Mesenchymal stem cell (in vitro differentiated cells and primary cell): ENCODE results near the gene CCT7.

ENCODE experiments used
- DNase-seq: peaks from one replicate; pipeline ENCODE4 v3.0.0-alpha.2; 2013
- H2AFZ ChIP-seq: one replicate; pipeline ENCODE4 v1.6.1; 2013; ENCODE audit warnings: low read depth, mild to moderate bottlenecking, control low read depth, inconsistent platforms, low read length, moderate library complexity
- H2AK5ac ChIP-seq: 2 replicates; pipeline ENCODE4 v1.6.1; 2013; ENCODE audit warnings: low read length, moderate library complexity, mild to moderate bottlenecking, inconsistent platforms; ENCODE audit not compliant: severe bottlenecking
- H2BK120ac ChIP-seq: one replicate; pipeline ENCODE4 v1.6.1; 2013; ENCODE audit warnings: low read depth, mild to moderate bottlenecking, inconsistent platforms, low read length, moderate library complexity
- H2BK12ac ChIP-seq, 2 experiments: one replicate each; pipeline ENCODE4 v1.6.1; 2013; ENCODE audit warnings: inconsistent platforms in 2 of 2, low read length in 2 of 2, mild to moderate bottlenecking in 2 of 2, moderate library complexity in 2 of 2, control low read depth in 1 of 2
- H2BK15ac ChIP-seq: one replicate; pipeline ENCODE4 v1.6.1; 2013; ENCODE audit warnings: mild to moderate bottlenecking, low read depth, inconsistent platforms; ENCODE audit not compliant: poor library complexity, severe bottlenecking
- H2BK5ac ChIP-seq: 2 replicates; pipeline ENCODE4 v1.6.1; 2013; ENCODE audit warnings: low read depth, mild to moderate bottlenecking, low read length, control low read depth, inconsistent platforms; ENCODE audit not compliant: poor library complexity, severe bottlenecking
- H3K14ac ChIP-seq, 2 experiments: one replicate each; pipeline ENCODE4 v1.6.1; 2013; ENCODE audit warnings: inconsistent platforms in 2 of 2, low read length in 2 of 2, control low read depth in 1 of 2, mild to moderate bottlenecking in 1 of 2, moderate library complexity in 1 of 2
- H3K18ac ChIP-seq, 2 experiments: one replicate each; pipeline ENCODE4 v1.6.1; 2013; ENCODE audit warnings: inconsistent platforms in 2 of 2, low read length in 2 of 2, control low read depth in 1 of 2, low read depth in 1 of 2, mild to moderate bottlenecking in 1 of 2
- H3K23ac ChIP-seq, 2 experiments: one replicate each; pipeline ENCODE4 v1.6.1; 2013; ENCODE audit warnings: inconsistent platforms in 2 of 2, low read length in 2 of 2, mild to moderate bottlenecking in 2 of 2, moderate library complexity in 2 of 2, control low read depth in 1 of 2
- H3K27ac ChIP-seq: 2 replicates; pipeline ENCODE4 v1.5.1; 2013; ENCODE audit warnings: mild to moderate bottlenecking, moderate library complexity, low read length, control low read depth, inconsistent platforms; ENCODE audit not compliant: poor library complexity, severe bottlenecking
- H3K27me3 ChIP-seq, 2 experiments: 2 replicates each; pipeline versions ENCODE4 v1.6.1 to v1.7.0; 2013; ENCODE audit warnings: low read length in 2 of 2, mild to moderate bottlenecking in 2 of 2, moderate library complexity in 2 of 2, control low read depth in 1 of 2, inconsistent platforms in 1 of 2; ENCODE audit not compliant: control insufficient read depth in 1 of 2, insufficient read depth in 1 of 2
- H3K36me3 ChIP-seq, 2 experiments: 2 replicates each; pipeline versions ENCODE4 v1.6.1 to v1.7.0; 2013; ENCODE audit warnings: low read length in 2 of 2, control low read depth in 1 of 2, inconsistent platforms in 1 of 2, low read depth in 1 of 2, mild to moderate bottlenecking in 1 of 2; ENCODE audit not compliant: insufficient read depth in 2 of 2, control insufficient read depth in 1 of 2
- H3K4ac ChIP-seq, 2 experiments: one replicate each; pipeline ENCODE4 v1.6.1; 2013; ENCODE audit warnings: inconsistent platforms in 2 of 2, low read length in 2 of 2, mild to moderate bottlenecking in 2 of 2, moderate library complexity in 2 of 2, control low read depth in 1 of 2, low read depth in 1 of 2
- H3K4me1 ChIP-seq: 2 replicates; pipeline ENCODE4 v1.6.1; 2013; ENCODE audit warnings: low read depth, low read length, control low read depth; ENCODE audit not compliant: control insufficient read depth, insufficient read depth
- H3K4me2 ChIP-seq: 2 replicates; pipeline ENCODE4 v1.6.1; 2013; ENCODE audit warnings: low read length, mild to moderate bottlenecking, inconsistent platforms; ENCODE audit not compliant: poor library complexity, severe bottlenecking
- H3K4me3 ChIP-seq, 2 experiments: 2 replicates each; pipeline versions ENCODE4 v1.5.1 to v1.7.0; 2013; ENCODE audit warnings: low read length in 2 of 2, mild to moderate bottlenecking in 2 of 2, control low read depth in 1 of 2, low read depth in 1 of 2; ENCODE audit not compliant: insufficient read depth in 1 of 2
- H3K79me1 ChIP-seq: replicated peaks from 2 replicates; pipeline ENCODE4 v1.6.1; 2013; ENCODE audit warnings: mild to moderate bottlenecking, control low read depth, low read length, inconsistent platforms; ENCODE audit not compliant: poor library complexity, severe bottlenecking
- H3K9ac ChIP-seq: 2 replicates; pipeline ENCODE4 v1.7.0; 2013; ENCODE audit warnings: mild to moderate bottlenecking, low read length, moderate library complexity
- H3K9me3 ChIP-seq: 2 replicates; pipeline ENCODE4 v1.7.0; 2013; ENCODE audit warnings: mild to moderate bottlenecking, low read length; ENCODE audit not compliant: control insufficient read depth
- H4K8ac ChIP-seq: one replicate; pipeline ENCODE4 v1.6.1; 2013; ENCODE audit warnings: inconsistent platforms, mild to moderate bottlenecking, low read length, moderate library complexity
- H4K91ac ChIP-seq: one replicate; pipeline ENCODE4 v1.6.1; 2013; ENCODE audit warnings: mild to moderate bottlenecking, low read length, inconsistent platforms
- WGBS: methylation state at CpG from one replicate; pipeline ENCODE4 v1.1.7; 2013; ENCODE audit warnings: mixed read lengths; 5-methylcytosine and 5-hydroxymethylcytosine counted together

The CCT7 gene

GRCh38 chr2:73264783-73265182 is 30.7 kb downstream of the CCT7 start:
- H3K4ac ChIP-seq: no peak overlapping the region
- no peaks in the 10 kb centered on the region for H3K79me1 ChIP-seq
- peaks cover 23% of the 10 kb centered on the region for H3K4me1 ChIP-seq
- no peak overlapping the region for H2BK120ac ChIP-seq
- H3K18ac ChIP-seq: no peak overlapping the region
- H3K4me3 ChIP-seq: no peak overlapping the region
- H2BK5ac ChIP-seq: no peak overlapping the region
- H3K27ac ChIP-seq: no peak overlapping the region
- WGBS: 71% methylated on average over 4 of the region's 4 CpGs
- no peak for DNase-seq
- H2BK15ac ChIP-seq: no peak overlapping the region
- H3K27me3 ChIP-seq: peaks cover 29 to 31% of the 10 kb centered on the region in 2 experiments
- H3K4me2 ChIP-seq: no peak overlapping the region
- no peak overlapping the region for H2AFZ ChIP-seq
- H2BK12ac ChIP-seq: no peak overlapping the region
- no peak overlapping the region for H4K91ac ChIP-seq
- no peak overlapping the region for H2AK5ac ChIP-seq
- H3K36me3 ChIP-seq: peaks cover 0 to 20% of the 10 kb centered on the region in 2 experiments
- H4K8ac ChIP-seq: no peak overlapping the region
- no peak overlapping the region for H3K9ac ChIP-seq
- H3K14ac ChIP-seq: no peak overlapping the region
- no peaks in the 10 kb centered on the region for H3K9me3 ChIP-seq
- no peak overlapping the region for H3K23ac ChIP-seq

DNA sequence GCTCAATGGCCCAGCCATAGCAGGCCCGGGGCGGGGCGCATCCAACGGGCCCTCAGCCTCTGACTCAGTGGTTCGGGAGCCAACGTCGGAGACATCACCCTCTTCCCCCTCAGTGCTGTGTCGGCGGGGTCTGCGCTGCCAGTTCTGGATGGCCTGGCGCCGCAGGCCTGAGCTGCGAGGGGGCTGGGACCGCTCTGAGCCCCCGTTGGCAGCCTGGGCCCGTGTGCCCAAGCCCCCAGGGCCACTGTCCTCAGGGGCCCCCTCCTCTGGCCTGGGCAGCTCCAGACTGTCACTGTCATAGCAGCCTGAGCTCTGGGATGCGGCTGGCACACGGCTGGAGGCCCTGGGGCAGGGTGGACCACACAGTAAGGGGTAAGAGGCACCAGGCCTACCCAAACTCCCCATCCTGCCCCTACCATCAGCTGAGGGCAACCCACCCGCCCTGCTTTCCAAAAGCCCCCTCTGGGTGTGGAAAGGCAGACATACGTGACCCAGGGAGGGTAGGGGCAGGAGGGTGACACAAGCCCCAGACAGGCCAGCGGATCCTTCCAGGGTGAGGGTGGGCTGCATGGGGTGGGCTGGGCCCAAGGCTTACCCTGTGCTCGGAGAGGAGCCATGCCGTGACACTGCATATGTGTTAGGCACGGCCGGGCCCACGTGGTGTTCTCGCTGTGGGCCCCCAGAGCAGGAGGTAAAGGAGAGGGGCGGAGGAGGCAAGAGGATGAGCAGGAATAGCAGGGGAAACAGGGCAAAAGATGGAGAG is 31.4 kb downstream of the CCT7 start:
- H2AFZ ChIP-seq: no peak overlapping the region
- no peak overlapping the region for H2AK5ac ChIP-seq
- no peak overlapping the region for H3K14ac ChIP-seq
- no peak overlapping the region for H3K27ac ChIP-seq
- no peaks in the 10 kb centered on the region for H3K79me1 ChIP-seq
- H3K36me3 ChIP-seq: peaks cover 0 to 19% of the 10 kb centered on the region in 2 experiments
- H3K4me2 ChIP-seq: no peak overlapping the region
- H3K4me1 ChIP-seq: peaks cover 21% of the 10 kb centered on the region
- no peak overlapping the region for H4K91ac ChIP-seq
- H3K9me3 ChIP-seq: no peaks in the 10 kb centered on the region
- no peak overlapping the region for H2BK12ac ChIP-seq
- 88% methylated on average over 27 of the region's 28 CpGs for WGBS
- H3K23ac ChIP-seq: no peak overlapping the region
- no peak overlapping the region for H3K9ac ChIP-seq
- H4K8ac ChIP-seq: no peak overlapping the region
- no peak for DNase-seq
- no peak overlapping the region for H3K18ac ChIP-seq
- peaks cover 36 to 38% of the 10 kb centered on the region in 2 experiments for H3K27me3 ChIP-seq
- H3K4ac ChIP-seq: no peak overlapping the region
- H2BK5ac ChIP-seq: no peak overlapping the region
- H2BK15ac ChIP-seq: no peak overlapping the region
- no peak overlapping the region for H2BK120ac ChIP-seq
- H3K4me3 ChIP-seq: no peak overlapping the region

DNA sequence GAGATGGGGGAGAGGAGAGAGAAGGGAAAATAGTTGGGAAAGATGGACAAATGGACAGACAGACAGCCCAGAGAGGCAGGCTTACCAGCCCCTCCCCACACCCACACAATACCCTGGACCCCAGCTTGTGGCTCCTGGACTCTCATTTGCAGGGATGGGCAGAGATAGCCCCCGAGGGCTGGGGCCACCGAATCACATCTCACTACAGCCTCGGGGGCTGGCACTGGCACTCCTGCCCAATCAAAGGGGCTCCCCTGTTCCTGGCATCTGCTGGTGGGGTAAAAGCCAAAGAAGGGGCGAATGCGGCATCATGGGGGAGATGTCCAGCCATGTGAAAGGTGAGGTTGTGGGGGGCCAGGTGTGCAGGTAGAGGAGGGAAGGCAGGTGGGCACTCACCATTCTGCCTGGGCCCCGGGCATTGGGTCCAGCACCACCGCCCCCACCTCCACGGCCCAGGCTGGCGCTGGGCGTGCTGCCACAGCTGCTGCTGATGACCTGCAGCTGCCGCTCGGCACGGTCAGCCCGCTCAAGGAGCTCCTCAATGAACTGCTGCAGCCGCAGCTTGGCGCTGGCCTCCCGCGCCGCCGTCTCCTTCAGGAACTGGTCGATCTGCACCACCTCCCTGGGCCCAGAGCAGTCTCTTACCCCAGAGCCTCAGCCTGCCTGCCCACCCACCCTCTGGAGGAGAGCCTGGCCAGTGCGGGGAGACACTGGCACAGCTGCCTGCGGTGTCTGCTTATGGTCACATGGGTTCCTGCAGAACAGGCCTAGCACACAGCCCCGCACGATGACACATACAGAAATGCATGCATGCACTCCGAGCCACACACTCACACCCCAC is 32.2 kb downstream of the CCT7 start:
- no peak overlapping the region for H2BK5ac ChIP-seq
- WGBS: 87% methylated on average over 25 of the region's 26 CpGs

DNA sequence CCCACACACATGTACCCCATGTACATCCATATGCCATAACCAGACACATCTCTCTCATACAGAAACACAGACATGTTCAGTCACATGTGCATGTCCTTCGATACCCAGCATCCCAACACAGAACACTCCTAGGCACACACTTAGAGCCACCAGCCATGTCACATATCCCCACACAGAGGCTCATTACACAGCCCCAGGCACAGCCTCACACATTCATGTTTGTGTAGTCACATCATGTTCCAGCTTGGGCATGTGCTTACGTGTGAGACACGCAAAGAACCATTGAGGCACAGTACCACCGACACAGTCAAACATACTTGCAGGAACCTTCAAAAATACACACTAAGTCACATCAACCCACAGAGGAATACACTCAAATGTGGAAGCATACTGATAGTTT is 32.9 kb downstream of the CCT7 start:
- WGBS: 97% methylated on average over 4 of the region's 4 CpGs
- H3K23ac ChIP-seq: no peak overlapping the region

More for the DNA sequence above, 32.2 kb downstream of the CCT7 start:
- Histone ChIP-seq H2AFZ (no peak overlapping the region), H3K27ac (no peak overlapping the region), H3K4me1 (peaks cover 19% of the 10 kb centered on the region), H2BK15ac (no peak overlapping the region), H4K91ac (no peak overlapping the region), H3K23ac (no peak overlapping the region), H3K4me3 (no peak overlapping the region), H3K4ac (no peak overlapping the region), H2AK5ac (no peak overlapping the region), H3K18ac (no peak overlapping the region), H3K9me3 (no peaks in the 10 kb centered on the region), H2BK120ac (no peak overlapping the region), H4K8ac (no peak overlapping the region), H3K14ac (no peak overlapping the region), H2BK12ac (no peak overlapping the region), H3K36me3 (peaks cover 0 to 17% of the 10 kb centered on the region in 2 experiments), H3K9ac (no peak overlapping the region), H3K27me3 (peaks cover 43 to 46% of the 10 kb centered on the region in 2 experiments), H3K79me1 (no peaks in the 10 kb centered on the region), H3K4me2 (no peak overlapping the region)
- DNase-seq: no peak

More for the DNA sequence above, 32.9 kb downstream of the CCT7 start:
- Histone ChIP-seq H2BK12ac (no peak overlapping the region), H3K9me3 (no peaks in the 10 kb centered on the region), H2BK5ac (no peak overlapping the region), H3K4me1 (peaks cover 19% of the 10 kb centered on the region), H4K8ac (no peak overlapping the region), H3K4me3 (no peak overlapping the region), H3K27ac (no peak overlapping the region), H3K14ac (no peak overlapping the region), H3K27me3 (peaks cover 45 to 49% of the 10 kb centered on the region in 2 experiments), H2AK5ac (no peak overlapping the region), H3K9ac (no peak overlapping the region), H3K4me2 (no peak overlapping the region), H2BK120ac (no peak overlapping the region), H2BK15ac (no peak overlapping the region), H3K36me3 (peaks cover 0 to 17% of the 10 kb centered on the region in 2 experiments), H4K91ac (no peak overlapping the region), H3K79me1 (no peaks in the 10 kb centered on the region), H3K4ac (no peak overlapping the region), H2AFZ (no peak overlapping the region), H3K18ac (no peak overlapping the region)
- DNase-seq: no peak
